Dermis blood vessel endothelial cell (primary cell): ENCODE measurements around the gene GLT8D2. TPM values are rescaled to one million over a fixed set of nuclear protein-coding genes. Genes with fewer than 3 reads are reported as not detected.
A peak's percentile ranks its signal among the peaks of the same experiment; 100 is the strongest.

ENCODE experiments used
- DNase-seq: peaks from one replicate; pipeline ENCODE4 v3.0.0; 2010
- total RNA-seq: library from RNA; depleted of rRNA; stranded (reverse); fragments of >200 nt; gene quantifications from 2 replicates; pipeline ENCODE4 v1.2.3, GENCODE V29; 2014

GLT8D2 gene
- total RNA-seq, 1 donor from 2014 or later: 3.4 TPM

DNA sequence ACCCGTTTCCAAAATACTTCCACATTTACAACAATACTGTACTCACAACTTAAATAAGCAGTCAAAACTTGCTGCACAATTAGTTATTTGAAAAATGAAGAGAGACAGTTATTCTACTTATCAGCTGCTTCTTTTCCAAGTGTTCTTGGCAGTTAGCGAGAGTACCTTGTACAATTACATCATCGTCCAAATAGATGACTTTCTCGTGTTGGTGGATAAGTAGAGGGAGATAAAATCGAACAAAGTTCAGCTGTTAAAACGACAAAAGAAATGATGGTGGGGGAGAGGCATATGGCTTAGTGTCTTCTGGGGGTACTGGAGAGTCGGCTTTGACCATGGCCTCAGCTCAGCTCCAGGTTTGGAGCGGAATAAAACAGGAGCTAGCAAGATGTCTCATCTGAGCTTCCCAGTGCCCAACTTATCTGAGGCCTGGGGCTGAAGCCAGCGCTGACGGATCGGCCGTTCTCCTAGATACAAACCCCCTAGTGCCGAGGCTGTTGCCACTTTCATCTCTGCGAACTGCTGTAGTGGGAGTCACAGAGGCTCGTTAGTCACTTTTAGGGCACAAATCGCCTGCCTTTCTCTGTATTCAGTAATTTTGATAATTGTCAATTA lies 52.6 kb downstream of the GLT8D2 start:
- DNase-seq: no peak

DNA sequence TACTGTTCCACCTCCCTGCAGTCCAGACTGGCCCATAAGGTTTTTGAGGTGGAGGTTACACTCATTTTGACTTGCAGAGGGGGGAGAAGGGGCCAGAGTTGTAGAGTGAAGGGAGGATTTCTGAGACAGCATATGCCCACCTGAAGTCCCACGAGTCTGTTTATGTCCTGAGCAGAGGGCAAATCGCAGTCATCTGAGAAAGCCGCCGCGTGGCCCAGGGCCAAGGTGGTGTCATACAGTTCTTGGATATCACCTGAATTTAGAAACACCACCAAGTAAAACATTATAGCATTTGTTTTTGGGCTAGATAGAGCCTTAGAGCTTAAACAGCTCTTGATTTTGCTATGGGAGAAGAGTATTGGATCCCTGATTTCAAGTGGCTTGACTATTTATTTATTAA lies 53.4 kb downstream of the GLT8D2 start:
- no peak for DNase-seq

DNA sequence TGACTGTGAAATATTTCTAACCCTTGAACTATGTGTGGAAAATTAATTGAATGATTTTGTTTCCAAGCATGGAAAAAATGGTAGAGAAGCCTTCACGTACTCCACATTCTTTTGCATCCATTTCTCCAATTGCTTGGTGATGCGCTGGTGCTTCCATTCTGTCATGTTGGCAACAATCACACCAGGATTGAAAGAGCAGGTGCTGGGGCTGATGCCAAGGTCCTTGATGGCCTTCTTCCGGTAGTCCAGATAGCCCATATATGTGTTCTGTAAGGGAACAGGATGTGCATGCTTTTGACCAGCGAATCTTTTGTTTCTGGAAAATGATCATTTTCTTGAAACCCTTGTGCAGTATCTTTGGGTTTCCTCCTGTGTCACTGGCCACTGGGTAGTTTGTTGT lies 55.8 kb downstream of the GLT8D2 start:
- peak; percentile 7 for DNase-seq

DNA sequence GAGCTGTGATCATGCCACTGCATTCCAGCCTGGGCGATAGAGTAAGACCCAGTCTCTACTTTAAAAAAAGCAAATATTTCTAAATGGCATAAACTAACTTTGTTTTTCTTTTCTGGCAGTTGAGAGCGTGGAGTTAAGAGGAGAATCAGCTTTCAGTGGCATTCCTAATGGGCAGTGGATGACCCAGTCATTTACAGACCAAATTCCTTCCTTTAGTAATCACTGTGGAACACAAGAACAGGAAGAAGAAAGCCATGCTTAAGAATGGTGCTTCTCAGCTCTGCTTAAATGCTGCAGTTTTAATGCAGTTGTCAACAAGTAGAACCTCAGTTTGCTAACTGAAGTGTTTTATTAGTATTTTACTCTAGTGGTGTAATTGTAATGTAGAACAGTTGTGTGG lies 63.2 kb downstream of the GLT8D2 start:
- no peak for DNase-seq

DNA sequence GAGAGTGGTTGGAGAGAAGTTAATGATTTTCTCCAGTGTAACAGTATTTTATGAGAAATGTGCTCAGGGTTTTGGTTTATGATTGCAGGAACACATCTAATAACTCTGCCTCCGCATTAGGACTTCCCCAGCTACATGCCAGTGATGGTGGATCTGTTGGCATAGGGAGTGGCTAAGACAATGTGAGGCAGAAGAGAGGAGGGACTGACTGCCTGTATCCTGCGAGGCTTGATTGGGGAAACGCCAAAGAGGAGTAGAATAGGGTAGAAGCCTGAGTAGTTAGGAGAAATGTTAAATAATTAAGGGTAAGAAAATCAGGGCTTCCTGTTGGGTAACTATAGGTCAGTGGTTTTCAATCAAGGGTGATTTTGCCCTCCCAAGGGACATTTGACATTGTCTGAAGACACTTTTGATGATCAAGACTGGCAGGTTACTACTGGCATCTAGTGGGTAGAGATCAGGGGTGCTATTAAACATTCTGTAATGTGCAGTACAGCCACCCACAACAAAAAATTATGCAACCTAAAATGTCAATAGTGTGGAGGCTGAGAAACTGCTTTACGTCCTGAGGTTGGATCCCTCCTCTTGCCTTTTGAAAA lies 71.5 kb downstream of the GLT8D2 start:
- DNase-seq: no peak

DNA sequence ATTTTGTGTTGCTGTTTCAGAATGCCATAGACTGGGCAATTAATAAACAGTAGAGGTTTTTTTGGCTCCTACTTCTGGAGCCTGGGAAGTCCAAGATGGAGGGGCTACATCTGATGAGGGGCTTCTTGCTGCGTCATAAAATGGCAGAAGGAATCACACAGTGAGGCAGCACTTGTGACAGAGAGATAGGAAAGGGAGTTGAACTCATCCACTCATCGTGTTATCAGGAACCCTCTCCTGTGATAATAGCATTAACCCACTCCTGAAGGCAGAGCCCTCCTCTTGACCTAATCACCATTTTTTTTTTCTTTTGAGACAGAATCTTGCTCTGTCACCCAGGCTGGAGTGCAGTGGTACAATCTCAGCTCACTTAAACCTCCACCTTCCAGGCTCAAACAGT lies 74.6 kb downstream of the GLT8D2 start:
- DNase-seq: no peak

DNA sequence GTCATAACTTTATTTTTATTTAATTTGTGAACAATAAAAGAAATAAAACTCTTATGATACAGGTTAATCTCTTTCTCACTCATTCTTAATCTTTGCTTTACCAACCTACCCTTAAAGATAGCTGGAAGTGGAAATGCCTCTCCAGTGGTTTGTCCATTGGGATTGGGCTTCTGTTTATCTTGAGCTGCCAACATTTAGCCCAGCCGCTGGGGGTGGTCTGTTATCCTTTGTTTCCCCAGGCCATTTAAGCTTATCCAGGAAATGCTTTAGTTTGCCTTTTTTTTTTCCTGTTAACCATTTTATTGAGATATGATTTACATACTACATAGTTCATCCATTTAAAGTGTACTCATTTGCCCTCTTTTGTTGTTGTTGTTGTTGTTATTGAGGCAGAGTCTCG lies 76.1 kb downstream of the GLT8D2 start:
- peak; percentile 11 for DNase-seq

DNA sequence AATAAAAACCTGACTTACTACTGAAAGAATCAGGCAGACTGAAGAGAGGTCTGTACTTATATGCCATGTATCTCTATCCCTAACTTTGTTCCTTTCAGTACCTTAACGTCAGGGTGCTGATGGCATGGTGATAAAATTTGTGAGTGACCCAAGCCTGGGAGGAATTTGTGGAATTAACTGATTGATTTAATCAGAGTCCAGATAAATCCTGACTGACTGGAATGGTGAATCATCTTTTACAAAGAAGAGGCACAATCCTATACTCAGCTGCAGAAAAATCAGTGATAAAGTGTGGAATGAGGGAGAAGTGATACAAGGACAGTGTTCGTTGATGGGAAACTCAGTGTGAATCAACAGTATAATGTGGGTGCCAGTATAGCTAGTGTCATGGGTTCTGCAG lies 80.6 kb downstream of the GLT8D2 start:
- no peak for DNase-seq

DNA sequence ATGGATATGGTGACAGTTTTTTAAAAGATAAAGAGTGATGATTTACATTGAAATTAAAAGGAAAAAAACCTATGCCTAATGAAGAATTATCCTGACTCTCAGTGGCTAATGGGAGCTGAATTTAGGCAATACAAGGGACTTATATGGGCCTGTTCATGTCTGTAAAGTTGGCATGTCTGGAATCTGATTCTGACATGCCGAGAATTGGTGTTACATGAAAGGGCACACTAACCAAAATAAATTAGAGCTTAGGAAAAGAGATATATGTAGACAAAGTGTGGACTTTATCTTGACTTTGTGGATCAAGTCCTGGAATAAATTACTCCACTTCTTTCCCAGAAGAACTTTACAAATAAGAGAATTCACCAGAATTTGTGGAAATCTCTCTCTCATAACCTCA lies 83.3 kb downstream of the GLT8D2 start:
- DNase-seq: peak; percentile 13

DNA sequence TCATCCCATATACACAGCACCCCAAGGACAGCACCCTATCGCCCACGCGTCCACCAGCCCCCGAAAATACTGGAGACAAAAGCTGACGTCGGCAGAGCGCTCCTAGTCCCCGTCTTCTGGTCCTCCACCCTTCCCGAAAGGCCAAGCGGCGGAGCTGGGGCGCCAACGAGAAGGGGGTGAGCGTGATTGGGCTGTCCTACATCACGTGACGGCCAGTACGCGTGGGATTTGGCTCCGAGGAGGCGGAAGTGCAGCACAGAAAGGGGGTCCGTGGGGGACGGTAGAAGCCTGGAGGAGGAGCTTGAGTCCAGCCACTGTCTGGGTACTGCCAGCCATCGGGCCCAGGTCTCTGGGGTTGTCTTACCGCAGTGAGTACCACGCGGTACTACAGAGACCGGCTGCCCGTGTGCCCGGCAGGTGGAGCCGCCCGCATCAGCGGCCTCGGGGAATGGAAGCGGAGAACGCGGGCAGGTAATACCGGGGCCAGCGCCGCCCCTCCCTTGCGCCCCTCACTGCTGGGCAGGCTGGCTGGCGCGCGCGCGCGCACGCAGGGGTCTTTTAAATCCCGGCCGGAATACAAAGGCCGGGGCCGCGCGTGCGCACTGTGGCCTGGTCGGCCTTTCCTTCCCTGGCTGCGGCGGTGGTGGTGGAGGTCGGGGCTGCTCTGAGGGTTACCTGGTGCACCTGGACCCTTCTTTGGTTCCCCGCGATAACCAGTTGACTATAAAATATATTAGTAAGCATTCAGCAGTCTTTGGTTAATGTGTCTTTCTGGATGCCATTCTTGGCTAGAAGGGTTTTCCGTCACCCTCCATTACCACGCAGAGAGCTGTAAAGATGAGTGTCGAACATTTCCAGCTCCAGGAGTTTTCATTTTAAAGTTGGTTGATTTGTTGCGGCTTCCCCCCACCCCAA lies 84.1 kb downstream of the GLT8D2 start, which contains the start of gene TDG:
TSS of gene TDG (plus strand) at position 283 of the 915 bp plus-strand sequence. CDS start at position 449, 166 bp downstream.
- DNase-seq: peak; percentile 100

DNA sequence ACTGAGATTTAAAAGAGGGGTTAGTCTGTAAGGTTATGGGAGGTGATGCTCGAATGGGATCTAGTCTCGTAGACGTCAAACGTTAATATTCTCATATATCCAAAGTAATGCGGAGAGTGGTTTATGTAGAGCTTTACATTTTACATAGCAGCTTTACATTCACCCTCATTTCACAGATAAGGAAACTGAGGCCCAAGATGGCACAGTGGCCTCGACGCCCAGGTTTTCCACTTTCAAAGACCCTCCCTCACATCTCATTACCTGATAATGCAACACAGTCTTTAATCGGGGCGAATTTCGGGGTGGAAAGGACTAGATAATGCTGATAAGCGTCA lies 84.8 kb downstream of the GLT8D2 start:
- DNase-seq: no peak

DNA sequence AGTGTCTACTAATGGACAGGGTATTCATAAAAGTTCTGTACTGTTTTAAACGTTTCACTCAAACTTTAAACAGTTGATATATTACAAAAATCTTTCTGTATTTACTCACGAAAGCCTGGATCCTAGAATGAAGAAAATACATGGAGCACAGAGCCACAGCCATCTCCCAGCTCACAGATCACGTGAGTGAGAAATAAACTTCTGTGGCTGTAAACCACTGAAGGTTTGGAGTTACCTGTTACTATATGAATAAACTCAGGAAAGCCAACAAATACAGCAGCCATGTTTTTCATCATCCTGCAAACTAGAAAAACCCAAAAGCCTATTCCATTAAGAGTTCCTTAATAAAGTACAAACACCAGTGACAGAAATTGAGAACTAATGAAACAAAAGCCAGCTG lies 85.2 kb downstream of the GLT8D2 start:
- peak; percentile 21 for DNase-seq

DNA sequence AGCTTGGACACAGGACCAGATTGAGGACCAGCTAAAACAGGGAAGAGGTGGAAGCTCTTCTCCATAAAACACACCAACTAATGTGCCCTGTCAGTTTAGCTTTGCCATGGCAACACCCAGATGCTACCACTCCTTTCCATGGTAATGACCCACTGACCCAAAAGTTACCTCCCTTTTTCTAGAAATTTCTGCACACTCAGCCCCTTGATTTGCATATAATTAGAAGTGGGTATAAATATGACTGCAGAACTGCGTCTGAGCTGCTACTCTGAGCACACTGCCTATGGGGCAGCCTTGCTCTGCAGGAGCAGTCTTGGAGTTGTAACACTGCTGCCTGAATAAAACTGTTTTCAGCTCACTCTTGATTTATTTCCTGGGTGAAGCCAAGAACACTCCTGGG lies 87.5 kb downstream of the GLT8D2 start:
- no peak for DNase-seq

DNA sequence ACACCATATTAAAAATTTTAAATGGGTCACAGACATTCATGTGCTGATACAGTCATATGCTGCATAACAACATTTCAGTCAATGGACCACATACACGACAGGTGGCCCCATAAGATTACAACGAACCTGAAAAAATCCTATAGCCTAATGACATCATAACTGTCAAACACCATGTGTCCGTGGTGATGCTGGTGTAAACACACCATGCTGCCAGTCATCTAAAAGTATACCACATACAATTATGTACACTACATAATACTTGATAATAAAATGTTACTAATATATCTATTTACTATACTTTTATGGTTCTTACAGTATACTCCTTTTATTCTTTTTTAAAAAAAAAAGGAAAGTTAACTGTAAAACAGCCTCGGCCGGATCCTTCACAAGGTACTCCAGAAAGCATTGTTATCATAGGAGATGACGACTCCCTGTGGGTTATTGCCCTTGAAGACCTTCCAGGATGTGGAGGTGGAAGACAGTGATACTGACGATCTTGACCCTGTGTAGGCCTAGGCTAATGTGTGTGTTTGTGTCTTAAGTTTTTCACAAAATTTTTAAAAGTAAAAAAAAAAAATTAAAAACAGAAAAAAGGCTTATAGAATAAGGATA lies 89.3 kb downstream of the GLT8D2 start:
- no peak for DNase-seq

DNA sequence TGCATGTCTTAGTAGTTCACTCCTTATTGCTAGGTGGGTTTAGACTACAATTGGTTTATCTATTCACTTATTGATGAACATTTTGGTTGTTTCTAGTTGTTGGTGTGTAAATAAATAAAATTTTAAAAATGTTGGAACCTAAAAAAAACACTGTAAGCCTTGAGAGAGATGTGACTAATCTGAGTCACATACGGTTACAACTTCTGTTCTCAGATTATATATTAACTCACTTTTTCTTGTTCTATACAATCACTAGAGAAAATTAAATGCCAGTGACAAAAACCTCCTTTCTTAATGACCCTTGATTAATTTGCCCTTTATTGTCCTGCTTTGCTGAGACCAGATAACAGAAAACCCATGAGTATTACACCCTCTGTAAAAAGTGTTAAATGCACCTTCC lies 91.4 kb downstream of the GLT8D2 start:
- DNase-seq: no peak

DNA sequence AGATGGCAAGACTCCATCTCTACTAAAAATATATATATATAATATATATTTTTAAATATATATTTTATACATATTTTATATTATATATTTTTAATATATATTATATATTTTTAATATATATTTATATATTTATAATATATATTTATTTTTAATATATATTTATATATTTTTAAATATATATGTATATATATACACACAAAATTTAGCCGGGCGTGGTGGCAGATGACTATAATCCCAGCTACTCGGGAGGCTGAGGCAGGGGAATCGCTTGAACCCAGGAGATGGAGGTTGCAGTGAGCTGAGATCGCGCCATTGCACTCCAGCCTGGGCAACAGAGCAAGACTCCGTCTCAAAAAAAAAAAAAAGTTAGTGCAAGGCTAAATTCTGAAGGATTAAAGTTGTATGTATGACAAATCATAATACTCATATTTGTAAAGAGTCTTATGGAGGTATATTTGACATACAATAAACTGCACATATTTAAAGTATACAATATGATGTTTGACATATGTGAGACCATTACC lies 92.1 kb downstream of the GLT8D2 start:
- no peak for DNase-seq

DNA sequence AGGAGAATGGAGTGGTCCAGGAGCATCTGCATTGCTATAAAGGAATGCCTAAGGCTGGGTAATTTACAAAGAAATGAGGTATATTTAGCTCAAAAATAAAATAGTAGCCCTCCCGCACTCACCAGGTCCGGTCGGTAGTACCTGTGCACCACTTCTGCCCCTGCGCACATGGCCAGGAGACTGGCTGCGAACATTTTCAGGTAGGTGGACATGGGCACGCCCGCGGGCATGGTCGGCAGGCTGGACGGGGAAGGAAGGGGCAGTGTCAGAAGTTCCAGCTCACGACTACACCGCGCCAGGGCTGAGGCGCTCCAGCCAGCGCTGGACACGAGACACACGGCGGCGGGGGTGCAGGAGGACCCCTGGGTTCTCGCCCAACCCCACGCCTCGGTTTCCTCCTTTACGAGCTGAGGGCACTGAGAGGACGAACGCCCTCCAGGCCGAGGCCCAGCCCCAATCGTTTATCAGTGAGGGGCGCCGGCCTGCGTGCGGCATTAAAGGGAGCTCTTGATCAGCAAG lies 93.4 kb downstream of the GLT8D2 start:
- DNase-seq: no peak

DNA sequence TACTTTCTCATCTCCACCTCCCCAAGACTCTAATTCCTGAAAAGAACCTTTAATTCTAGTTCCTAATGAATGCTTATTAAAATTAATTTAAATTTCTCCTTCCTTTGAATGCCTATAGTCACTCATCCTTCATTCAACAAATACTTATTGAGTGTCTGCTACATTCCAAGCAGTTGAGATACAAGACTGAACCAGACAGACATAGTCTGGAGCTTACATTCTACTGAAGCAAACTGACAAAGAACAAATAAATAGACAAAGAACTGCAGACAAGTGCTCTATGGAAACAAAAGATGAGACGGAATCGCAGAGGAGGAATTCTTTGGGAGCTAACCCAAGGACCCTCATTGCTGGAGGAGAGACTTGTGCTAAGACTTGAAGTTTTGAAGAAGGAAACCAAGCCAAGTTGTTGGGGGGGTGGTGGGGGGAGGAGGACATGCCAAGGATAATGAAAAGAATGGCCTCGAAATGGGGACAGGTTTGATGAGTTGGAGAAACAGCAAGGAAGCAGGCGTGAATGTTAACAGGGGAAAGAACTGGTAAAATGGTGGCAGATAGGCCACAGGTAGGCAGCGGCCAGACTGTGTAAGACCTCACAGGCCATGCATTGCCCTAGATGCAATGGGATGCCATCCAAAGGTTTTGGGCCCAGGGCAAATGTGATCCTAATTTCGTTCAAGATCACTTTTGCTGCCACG lies 94.0 kb downstream of the GLT8D2 start:
- DNase-seq: peak; percentile 13

DNA sequence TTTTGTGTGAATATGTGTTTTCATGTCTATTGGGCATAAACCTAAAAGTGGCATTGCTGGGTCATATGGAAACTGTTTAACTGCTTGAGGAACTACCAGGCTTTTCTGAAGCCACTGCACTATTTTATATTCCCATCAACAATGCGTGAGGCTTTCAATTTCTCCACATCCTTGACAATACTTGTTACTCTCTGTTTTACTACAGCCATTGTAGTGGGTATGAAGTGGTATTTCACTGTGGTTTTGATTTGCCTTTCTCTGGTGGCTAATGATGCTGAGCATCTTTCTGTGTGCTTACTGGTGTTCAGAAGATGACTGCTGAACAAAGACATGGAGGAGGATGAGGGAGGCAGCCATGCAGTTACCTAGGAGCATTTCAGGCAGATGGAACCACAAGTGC lies 97.5 kb downstream of the GLT8D2 start:
- DNase-seq: no peak

DNA sequence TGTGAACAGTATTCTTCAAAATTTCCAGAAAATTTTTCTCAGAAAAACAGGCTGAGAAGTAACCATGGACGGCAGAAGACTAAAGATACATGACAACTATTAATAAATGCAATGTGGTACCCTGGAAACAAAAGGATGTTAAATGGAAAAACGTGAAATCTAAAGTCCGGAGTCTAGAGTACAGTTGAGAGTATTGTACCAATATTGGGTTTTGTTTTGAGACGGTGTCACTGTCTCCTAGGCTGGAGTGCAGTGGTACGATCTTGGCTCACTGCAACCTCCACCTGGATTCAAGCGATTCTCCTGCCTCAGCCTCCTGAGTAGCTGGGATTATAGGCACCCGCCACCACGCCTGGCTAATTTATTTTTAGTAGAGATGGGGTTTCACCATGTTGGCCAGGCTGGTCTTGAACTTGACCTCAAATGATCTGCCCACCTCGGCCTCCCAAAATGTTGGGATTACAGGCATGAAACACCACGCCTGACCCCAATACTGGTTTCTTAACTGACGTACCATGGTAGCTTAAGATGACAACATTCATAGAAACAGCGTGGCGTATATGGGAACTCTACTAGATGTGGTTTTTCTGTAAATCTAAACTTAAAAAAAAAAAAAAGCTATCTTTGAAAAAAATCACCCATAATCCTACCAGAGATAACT lies 101.1 kb downstream of the GLT8D2 start:
- DNase-seq: no peak

DNA sequence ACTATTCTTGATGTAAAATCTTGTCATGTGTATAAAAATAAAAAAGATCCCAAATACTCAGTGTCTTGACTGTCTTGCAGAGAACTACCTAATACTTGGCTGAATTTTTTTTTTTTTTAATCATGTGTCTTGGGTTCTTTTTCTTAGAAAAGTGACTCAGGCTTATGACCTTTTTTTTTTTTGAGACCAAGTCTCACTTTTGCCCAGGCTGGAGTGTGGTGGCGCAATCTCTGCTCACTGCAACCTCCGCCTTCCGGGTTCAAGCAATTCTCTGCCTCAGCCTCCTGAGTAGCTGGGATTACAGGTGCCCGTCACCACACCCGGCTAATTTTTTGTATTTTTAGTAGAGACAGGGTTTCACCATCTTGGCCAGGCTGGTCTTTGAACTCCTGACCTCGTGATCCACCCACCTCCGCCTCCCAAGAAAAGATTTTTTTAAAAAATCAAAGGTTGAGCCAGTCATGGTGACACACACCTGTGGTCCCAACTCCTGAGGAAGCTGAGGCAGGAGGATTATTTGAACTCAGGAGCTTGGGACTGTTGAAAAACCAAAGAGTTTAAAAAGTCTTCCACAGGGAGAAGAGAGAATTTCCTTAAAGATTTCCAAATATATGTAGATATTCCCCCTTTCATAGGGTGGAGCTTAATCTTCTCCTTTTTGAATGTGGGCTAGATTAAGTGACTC lies 102.0 kb downstream of the GLT8D2 start:
- DNase-seq: no peak
